Esophagus muscularis mucosa (tissue), 4 donors: ENCODE data around the gene DHCR24.

Source experiments
- EP300 ChIP-seq: sonication (generic); formaldehyde crosslinking; IDR thresholded peaks from one replicate; pipeline ENCODE4 v1.6.1; 2017; ENCODE audit warnings: antibody characterized with exemption
- POLR2AphosphoS5 ChIP-seq, 2 donors: sonication (generic); formaldehyde crosslinking; IDR thresholded peaks; one replicate each; pipeline ENCODE4 v1.6.1; 2017; ENCODE audit warnings: antibody characterized with exemption in 2 of 2
- TF ChIP-seq, protein P1 (sequence below), 3 experiments: fragments of 200-600 bp in 2 of 3; fragments of 450-650 bp in 1 of 3; sonication (generic) in 2 of 3; IDR thresholded peaks; one replicate each; pipeline ENCODE4 v1.5.1; 2017 to 2019; ENCODE audit warnings: antibody characterized with exemption in 3 of 3, mild to moderate bottlenecking in 2 of 3, moderate library complexity in 1 of 3

DNA sequence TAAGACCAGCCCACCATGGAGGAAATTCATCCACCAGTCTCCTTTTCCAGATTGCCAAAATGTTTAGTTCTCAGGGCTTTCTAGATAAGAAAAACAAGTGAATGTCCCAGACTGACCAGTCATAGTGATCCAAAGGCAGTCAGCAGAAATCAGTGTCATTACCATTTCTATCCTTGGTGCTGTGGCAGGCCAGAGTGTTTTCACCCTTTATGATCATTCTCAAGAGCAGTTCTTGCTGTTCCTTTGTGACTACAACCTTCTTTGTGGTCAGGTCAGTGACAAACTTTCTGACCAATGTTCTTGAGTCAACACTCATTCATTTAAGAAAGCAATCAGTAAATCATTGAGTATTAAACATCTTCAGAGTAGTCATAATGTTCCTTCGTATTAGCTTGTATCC, 7.3 kb upstream of the DHCR24 start:
- TF ChIP-seq, protein P1, sequence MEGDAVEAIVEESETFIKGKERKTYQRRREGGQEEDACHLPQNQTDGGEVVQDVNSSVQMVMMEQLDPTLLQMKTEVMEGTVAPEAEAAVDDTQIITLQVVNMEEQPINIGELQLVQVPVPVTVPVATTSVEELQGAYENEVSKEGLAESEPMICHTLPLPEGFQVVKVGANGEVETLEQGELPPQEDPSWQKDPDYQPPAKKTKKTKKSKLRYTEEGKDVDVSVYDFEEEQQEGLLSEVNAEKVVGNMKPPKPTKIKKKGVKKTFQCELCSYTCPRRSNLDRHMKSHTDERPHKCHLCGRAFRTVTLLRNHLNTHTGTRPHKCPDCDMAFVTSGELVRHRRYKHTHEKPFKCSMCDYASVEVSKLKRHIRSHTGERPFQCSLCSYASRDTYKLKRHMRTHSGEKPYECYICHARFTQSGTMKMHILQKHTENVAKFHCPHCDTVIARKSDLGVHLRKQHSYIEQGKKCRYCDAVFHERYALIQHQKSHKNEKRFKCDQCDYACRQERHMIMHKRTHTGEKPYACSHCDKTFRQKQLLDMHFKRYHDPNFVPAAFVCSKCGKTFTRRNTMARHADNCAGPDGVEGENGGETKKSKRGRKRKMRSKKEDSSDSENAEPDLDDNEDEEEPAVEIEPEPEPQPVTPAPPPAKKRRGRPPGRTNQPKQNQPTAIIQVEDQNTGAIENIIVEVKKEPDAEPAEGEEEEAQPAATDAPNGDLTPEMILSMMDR (IDR thresholded peaks at IDR 0.05): no peak
- TF ChIP-seq POLR2AphosphoS5 (IDR thresholded peaks at IDR 0.05): no peak
- TF ChIP-seq EP300: no peak
